Measurements from ENCODE around the gene CALCR. TPM values are rescaled to one million over a fixed set of nuclear protein-coding genes. Genes with fewer than 3 reads are reported as not detected.
A peak's percentile ranks its signal among the peaks of the same experiment; 100 is the strongest.
"Not testable (repeated sequence)": the region's sequence is repeated elsewhere in the genome, so short reads cannot be mapped to it uniquely, and the experiment has no call there.

The CALCR gene
- polyA plus RNA-seq, 2 of the 4 experiments (the other 2 are of a cell fraction) = 0.06 TPM; not detected in 1

- no peak for TF ChIP-seq HOXB13 (CRISPR knock-in tag; IDR thresholded peaks at IDR 0.05; ENCODE audit: low read depth)
- no peak for TF ChIP-seq ZSCAN20 (CRISPR knock-in tag; IDR thresholded peaks at IDR 0.05)
- TF ChIP-seq TFCP2L1 (CRISPR knock-in tag; IDR thresholded peaks at IDR 0.05) = no peak
- no peak for TF ChIP-seq FOXS1 (CRISPR knock-in tag; IDR thresholded peaks at IDR 0.05)
- TF ChIP-seq EHF (CRISPR knock-in tag; IDR thresholded peaks at IDR 0.05) = no peak
- TF ChIP-seq CBX2 (IDR thresholded peaks at IDR 0.05; ENCODE audit: borderline replicate concordance, low read depth) = no peak
- no peak for TF ChIP-seq ATOH8 (CRISPR knock-in tag; IDR thresholded peaks at IDR 0.05; ENCODE audit: low read depth)
- TF ChIP-seq GATA3 (IDR thresholded peaks at IDR 0.05; ENCODE audit: borderline replicate concordance) = no peak
- no peak for TF ChIP-seq NFE2L2 (conservative IDR thresholded peaks at IDR 0.05; ENCODE audit: low read length)
- TF ChIP-seq CEBPB (IDR thresholded peaks at IDR 0.05) = no peak
- no peak for TF ChIP-seq CHD2 (IDR thresholded peaks at IDR 0.05; ENCODE audit: low read length, partially characterized antibody)
- no peak for FAIRE-seq
- Histone ChIP-seq H3K4me1 (no peaks in the 10 kb centered on the region), H3K27ac (no peak overlapping the region), H3K4me3 (no peak overlapping the region), H3K9me3 (no peaks in the 10 kb centered on the region), H3K4me2 (no peak overlapping the region)
- no peak for ATAC-seq
- 6% methylated on average over 1 of the region's 1 CpG for WGBS (ENCODE audit: missing lambda C conversion rate)
- POLR2A ChIA-PET = no interaction called here
- CTCF ChIA-PET = no interaction called here
- no peak for DNase-seq (ENCODE audit: low read depth in 1 of 2, low spot score in 1 of 2)
Measured at GRCh38 chr7:93592588-93593266, 18.2 kb upstream of the CALCR start.

- H3K27ac ChIP-seq; H3K4me3 ChIP-seq; H3K4me2 ChIP-seq; FAIRE-seq; H3K9me3 ChIP-seq; H3K4me1 ChIP-seq; DNase-seq (ENCODE audit: low read depth in 1 of 2, low spot score in 1 of 2); POLR2A ChIA-PET; ATAC-seq; CTCF ChIA-PET; TF ChIP-seq FOSL2 (IDR thresholded peaks at IDR 0.05): not testable (repeated sequence)
- 85% methylated on average over 23 of the region's 34 CpGs for WGBS (ENCODE audit: missing lambda C conversion rate)
- peak; percentile 59 for TF ChIP-seq FOSL2 (CRISPR knock-in tag; IDR thresholded peaks at IDR 0.05)
Measured at GRCh38 chr7:93591224-93592050, 16.9 kb upstream of the CALCR start.

- H3K4me3 ChIP-seq; H3K4me1 ChIP-seq; H3K9me3 ChIP-seq; CTCF ChIA-PET; H3K4me2 ChIP-seq; H3K27ac ChIP-seq; ATAC-seq; DNase-seq (ENCODE audit: low read depth in 1 of 2, low spot score in 1 of 2); POLR2A ChIA-PET; FAIRE-seq: not testable (repeated sequence)
- 74% methylated on average over 12 of the region's 22 CpGs for WGBS (ENCODE audit: missing lambda C conversion rate)
Measured at GRCh38 chr7:93586479-93586865, 11.9 kb upstream of the CALCR start.

DNA sequence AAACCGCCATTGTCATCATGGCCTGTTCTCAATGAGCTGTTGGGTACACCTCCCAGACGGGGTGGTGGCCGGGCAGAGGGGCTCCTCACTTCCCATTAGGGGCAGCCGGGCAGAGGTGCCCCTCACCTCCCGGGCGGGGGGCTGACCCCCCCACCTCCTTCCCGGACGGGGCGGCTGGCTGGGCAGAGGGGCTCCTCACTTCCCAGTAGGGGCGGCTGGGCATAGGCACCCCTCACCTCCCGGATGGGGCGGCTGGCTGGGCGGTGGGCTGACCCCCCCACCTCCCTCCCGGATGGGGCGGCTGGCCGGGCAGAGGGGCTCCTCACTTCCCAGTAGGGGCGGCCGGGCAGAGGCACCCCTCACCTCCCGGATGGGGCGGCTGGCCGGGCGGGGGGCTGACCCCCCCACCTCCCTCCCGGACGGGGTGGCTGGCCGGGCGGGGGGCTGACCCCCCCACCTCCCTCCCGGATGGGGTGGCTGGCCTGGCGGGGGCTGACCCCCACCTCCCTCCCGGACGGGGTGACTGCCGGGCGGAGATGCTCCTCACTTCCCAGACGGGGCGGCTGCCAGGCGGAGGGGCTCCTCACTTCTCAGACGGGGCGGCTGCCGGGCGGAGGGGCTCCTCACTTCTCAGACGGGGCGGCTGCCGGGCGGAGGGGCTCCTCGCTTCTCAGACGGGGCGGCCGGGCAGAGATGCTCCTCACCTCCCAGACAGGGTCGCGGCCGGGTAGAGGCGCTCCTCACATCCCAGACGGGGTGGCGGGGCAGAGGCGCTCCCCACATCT lies 11.4 kb upstream of the CALCR start:
- POLR2A ChIA-PET; H3K4me1 ChIP-seq; ATAC-seq; H3K4me2 ChIP-seq; H3K9me3 ChIP-seq; FAIRE-seq; H3K27ac ChIP-seq; H3K4me3 ChIP-seq; CTCF ChIA-PET; DNase-seq (ENCODE audit: low read depth in 1 of 2, low spot score in 1 of 2): not testable (repeated sequence)
- 100% methylated on average over 1 of the region's 54 CpGs for WGBS (ENCODE audit: missing lambda C conversion rate)

DNA sequence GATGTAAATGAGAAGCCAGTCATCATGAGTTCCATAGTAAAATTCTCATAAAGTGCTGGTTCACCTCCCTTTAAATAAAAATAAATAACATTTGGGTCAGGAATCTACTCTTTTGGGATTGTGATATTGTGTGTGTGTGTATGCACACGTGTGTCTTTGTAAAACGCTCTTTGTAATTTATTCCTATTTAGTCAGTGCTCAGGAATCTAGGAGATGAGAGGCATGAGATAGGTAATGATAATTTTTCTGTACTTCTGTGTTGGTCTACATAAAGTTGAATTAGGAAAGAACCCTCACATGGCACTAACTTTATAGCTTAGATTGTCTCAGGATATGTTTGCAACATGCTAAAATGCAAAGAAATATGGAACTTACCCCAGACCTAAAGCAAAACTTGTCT lies 4.9 kb upstream of the CALCR start:
- Histone ChIP-seq H3K4me3 (no peak overlapping the region), H3K27ac (no peak overlapping the region), H3K9me3 (no peaks in the 10 kb centered on the region), H3K4me2 (peak overlapping the region; percentile 49), H3K4me1 (peaks cover 24% of the 10 kb centered on the region)
- ATAC-seq = no peak
- WGBS (ENCODE audit: missing lambda C conversion rate) = 67% methylated on average over 2 of the region's 2 CpGs
- FAIRE-seq = peak; percentile 23
- DNase-seq (ENCODE audit: low read depth in 1 of 2, low spot score in 1 of 2) = no peak
- no peak for TF ChIP-seq RNF2 (IDR thresholded peaks at IDR 0.05; ENCODE audit: borderline replicate concordance, low read depth)
- TF ChIP-seq HEYL (CRISPR knock-in tag; IDR thresholded peaks at IDR 0.05) = no peak
- ChIA-PET POLR2A (no interaction called here), CTCF (no interaction called here)
